ENCODE results near the gene BTF3.

The BTF3 gene

DNA sequence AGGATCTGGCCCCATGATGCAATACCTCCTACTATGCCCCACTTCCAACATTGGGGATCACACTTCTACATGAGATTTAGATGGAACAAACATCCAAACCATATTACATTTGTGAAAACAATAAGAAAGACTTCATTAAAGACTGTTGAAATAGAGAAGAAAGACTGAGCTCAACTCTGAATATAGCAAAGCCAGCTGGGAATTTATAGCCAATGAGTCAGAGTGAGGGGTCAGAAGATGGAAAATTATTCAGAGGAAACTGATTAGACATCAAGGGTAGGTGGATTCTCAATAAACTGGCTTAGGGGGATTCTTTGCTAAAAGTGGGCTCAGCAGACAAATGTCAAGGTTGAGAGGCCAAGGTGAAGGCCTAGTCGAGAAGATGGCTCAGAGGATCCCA lies 25.6 kb downstream of the BTF3 start:
- TF ChIP-seq CREB1 (IDR thresholded peaks at IDR 0.05; ENCODE audit: low read depth), result no peak
- no peak for TF ChIP-seq TEAD4 (IDR thresholded peaks at IDR 0.05)
- TF ChIP-seq ZBTB7A (IDR thresholded peaks at IDR 0.05; ENCODE audit: low read depth), result no peak
- TF ChIP-seq, protein P1, sequence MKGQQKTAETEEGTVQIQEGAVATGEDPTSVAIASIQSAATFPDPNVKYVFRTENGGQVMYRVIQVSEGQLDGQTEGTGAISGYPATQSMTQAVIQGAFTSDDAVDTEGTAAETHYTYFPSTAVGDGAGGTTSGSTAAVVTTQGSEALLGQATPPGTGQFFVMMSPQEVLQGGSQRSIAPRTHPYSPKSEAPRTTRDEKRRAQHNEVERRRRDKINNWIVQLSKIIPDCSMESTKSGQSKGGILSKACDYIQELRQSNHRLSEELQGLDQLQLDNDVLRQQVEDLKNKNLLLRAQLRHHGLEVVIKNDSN (IDR thresholded peaks at IDR 0.05), result no peak
- TF ChIP-seq RAD21 (IDR thresholded peaks at IDR 0.05; ENCODE audit: low read depth), result no peak
- TF ChIP-seq TAF1 (IDR thresholded peaks at IDR 0.05; ENCODE audit: low read depth), result no peak
- no peak for TF ChIP-seq TCF12 (IDR thresholded peaks at IDR 0.05; ENCODE audit: low read depth)
- TF ChIP-seq, protein P2, sequence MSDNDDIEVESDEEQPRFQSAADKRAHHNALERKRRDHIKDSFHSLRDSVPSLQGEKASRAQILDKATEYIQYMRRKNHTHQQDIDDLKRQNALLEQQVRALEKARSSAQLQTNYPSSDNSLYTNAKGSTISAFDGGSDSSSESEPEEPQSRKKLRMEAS (IDR thresholded peaks at IDR 0.05), result no peak
- TF ChIP-seq CEBPB (IDR thresholded peaks at IDR 0.05), result no peak
- TF ChIP-seq YY1 (IDR thresholded peaks at IDR 0.05; ENCODE audit: low read depth), result no peak
- TF ChIP-seq, protein P3, sequence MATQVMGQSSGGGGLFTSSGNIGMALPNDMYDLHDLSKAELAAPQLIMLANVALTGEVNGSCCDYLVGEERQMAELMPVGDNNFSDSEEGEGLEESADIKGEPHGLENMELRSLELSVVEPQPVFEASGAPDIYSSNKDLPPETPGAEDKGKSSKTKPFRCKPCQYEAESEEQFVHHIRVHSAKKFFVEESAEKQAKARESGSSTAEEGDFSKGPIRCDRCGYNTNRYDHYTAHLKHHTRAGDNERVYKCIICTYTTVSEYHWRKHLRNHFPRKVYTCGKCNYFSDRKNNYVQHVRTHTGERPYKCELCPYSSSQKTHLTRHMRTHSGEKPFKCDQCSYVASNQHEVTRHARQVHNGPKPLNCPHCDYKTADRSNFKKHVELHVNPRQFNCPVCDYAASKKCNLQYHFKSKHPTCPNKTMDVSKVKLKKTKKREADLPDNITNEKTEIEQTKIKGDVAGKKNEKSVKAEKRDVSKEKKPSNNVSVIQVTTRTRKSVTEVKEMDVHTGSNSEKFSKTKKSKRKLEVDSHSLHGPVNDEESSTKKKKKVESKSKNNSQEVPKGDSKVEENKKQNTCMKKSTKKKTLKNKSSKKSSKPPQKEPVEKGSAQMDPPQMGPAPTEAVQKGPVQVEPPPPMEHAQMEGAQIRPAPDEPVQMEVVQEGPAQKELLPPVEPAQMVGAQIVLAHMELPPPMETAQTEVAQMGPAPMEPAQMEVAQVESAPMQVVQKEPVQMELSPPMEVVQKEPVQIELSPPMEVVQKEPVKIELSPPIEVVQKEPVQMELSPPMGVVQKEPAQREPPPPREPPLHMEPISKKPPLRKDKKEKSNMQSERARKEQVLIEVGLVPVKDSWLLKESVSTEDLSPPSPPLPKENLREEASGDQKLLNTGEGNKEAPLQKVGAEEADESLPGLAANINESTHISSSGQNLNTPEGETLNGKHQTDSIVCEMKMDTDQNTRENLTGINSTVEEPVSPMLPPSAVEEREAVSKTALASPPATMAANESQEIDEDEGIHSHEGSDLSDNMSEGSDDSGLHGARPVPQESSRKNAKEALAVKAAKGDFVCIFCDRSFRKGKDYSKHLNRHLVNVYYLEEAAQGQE (IDR thresholded peaks at IDR 0.05; ENCODE audit: low read depth), result no peak

DNA sequence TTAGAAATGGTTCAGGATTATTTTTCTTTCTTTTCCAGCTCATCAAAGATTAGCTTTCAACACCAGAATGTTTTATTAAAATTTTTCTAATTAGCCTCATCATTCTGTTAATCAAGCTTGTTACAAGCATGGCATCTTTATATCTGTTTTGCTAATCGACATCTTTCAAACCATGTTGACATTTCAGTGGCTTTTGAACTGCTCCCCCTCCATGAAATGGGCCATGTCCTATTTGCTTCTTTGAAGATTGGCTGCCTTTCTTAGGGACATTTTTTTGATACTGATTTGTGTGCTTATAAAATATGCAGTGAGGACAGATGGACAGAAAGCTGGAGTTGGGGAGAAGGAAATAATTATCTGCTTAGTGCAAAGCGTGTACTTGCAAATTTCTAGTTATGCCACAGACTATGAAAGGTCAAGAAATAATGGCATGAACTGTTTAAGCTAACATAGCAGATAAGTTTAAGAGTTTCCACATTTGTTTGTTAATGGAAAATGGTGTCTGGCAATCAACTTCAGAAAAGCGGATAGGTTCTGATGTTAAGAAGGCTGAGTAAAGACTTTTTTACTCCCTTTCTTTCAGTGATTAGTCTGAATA lies 27.5 kb downstream of the BTF3 start:
- TF ChIP-seq TEAD4 (IDR thresholded peaks at IDR 0.05), result no peak
- no peak for TF ChIP-seq NFIC (IDR thresholded peaks at IDR 0.05)
- TF ChIP-seq RAD21 (IDR thresholded peaks at IDR 0.05; ENCODE audit: low read depth), result no peak
- no peak for TF ChIP-seq TAF1 (IDR thresholded peaks at IDR 0.05; ENCODE audit: low read depth)
- TF ChIP-seq, protein P3 (IDR thresholded peaks at IDR 0.05; ENCODE audit: low read depth), result no peak
- TF ChIP-seq CREB1 (IDR thresholded peaks at IDR 0.05; ENCODE audit: low read depth), result no peak

DNA sequence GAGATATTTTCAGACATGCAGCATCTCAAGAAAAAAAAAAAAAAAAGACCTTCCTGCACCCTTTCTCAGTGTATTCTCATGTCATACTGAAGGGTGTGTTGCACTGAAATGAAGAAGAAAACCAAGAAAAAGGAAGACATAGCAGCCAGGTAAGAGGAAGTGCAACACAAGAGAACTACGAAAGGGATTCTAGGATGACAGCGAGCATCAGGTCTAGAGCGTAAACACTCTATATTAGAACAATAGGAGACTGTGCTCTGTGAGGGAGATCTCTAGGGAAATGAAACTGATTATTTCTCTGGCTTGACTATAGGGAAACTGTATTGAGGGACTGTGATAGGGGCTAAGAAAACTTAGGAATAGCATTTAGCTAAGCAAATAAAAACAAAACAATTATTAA lies 30.0 kb downstream of the BTF3 start:
- TF ChIP-seq TCF12 (IDR thresholded peaks at IDR 0.05; ENCODE audit: low read depth) (no peak), RAD21 (IDR thresholded peaks at IDR 0.05; ENCODE audit: low read depth) (no peak), ZBTB7A (IDR thresholded peaks at IDR 0.05; ENCODE audit: low read depth) (no peak), CEBPB (IDR thresholded peaks at IDR 0.05) (no peak), NFIC (IDR thresholded peaks at IDR 0.05) (no peak), EGR1 (IDR thresholded peaks at IDR 0.05) (no peak), EP300 (IDR thresholded peaks at IDR 0.05; ENCODE audit: borderline replicate concordance) (no peak)

DNA sequence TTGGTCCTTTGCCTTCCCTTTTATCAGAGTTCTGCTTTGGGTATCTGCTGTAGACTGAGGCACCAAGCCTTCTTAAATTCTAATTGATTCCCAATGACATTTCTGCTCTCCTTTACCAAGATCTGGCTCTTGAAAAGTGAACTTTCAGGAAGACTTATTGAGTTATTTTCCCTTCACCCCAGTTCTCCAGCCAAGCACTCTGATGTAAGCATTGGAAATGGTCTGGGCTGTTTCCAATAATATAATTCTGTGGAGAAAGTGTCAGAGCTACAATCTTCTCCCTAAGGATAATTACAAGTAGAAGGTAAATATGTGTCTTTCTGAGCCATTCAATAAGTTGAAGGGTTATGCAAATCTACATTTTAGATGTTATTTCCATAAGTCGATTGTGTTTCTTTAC lies 30.8 kb downstream of the BTF3 start:
- TF ChIP-seq RAD21 (IDR thresholded peaks at IDR 0.05; ENCODE audit: low read depth) (no peak), YY1 (IDR thresholded peaks at IDR 0.05; ENCODE audit: low read depth) (no peak), NFIC (IDR thresholded peaks at IDR 0.05) (no peak), TEAD4 (IDR thresholded peaks at IDR 0.05) (no peak), TCF12 (IDR thresholded peaks at IDR 0.05; ENCODE audit: low read depth) (no peak), ZBTB7A (IDR thresholded peaks at IDR 0.05; ENCODE audit: low read depth) (no peak), CEBPB (IDR thresholded peaks at IDR 0.05) (no peak), EP300 (IDR thresholded peaks at IDR 0.05; ENCODE audit: borderline replicate concordance) (no peak), FOXM1 (IDR thresholded peaks at IDR 0.05; ENCODE audit: borderline replicate concordance, low read depth) (no peak), EGR1 (IDR thresholded peaks at IDR 0.05) (no peak), TAF1 (IDR thresholded peaks at IDR 0.05; ENCODE audit: low read depth) (no peak)
- TF ChIP-seq, protein P1 (IDR thresholded peaks at IDR 0.05), result no peak
- TF ChIP-seq, protein P3 (IDR thresholded peaks at IDR 0.05; ENCODE audit: low read depth), result no peak
- TF ChIP-seq, protein P2 (IDR thresholded peaks at IDR 0.05), result no peak

DNA sequence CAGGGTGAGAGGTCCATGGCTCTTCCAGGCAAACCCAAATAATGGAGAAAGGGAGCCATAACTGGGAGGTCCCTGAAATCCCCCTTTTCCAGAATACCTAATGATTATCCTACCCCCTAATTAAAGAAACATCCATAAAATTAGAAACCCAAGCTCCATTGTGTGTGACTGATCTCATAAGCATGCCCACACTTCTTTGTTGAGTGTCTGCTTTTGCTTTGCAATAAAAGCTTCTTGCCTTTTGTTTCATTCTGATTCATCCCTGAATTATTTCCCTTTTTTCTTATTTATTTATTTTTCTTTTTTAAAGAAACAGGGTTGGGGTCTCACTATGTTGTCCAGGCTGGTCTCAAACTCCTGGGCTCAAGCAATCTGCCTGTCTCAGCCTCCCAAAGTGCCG lies 33.1 kb downstream of the BTF3 start:
- TF ChIP-seq, protein P3 (IDR thresholded peaks at IDR 0.05; ENCODE audit: low read depth), result no peak
- TF ChIP-seq CEBPB (IDR thresholded peaks at IDR 0.05) (no peak), TEAD4 (IDR thresholded peaks at IDR 0.05) (no peak), EGR1 (IDR thresholded peaks at IDR 0.05) (no peak), ZBTB7A (IDR thresholded peaks at IDR 0.05; ENCODE audit: low read depth) (no peak), CREB1 (IDR thresholded peaks at IDR 0.05; ENCODE audit: low read depth) (no peak), TAF1 (IDR thresholded peaks at IDR 0.05; ENCODE audit: low read depth) (no peak), NFIC (IDR thresholded peaks at IDR 0.05) (no peak), RAD21 (IDR thresholded peaks at IDR 0.05; ENCODE audit: low read depth) (no peak), FOXM1 (IDR thresholded peaks at IDR 0.05; ENCODE audit: borderline replicate concordance, low read depth) (no peak), EP300 (IDR thresholded peaks at IDR 0.05; ENCODE audit: borderline replicate concordance) (no peak), YY1 (IDR thresholded peaks at IDR 0.05; ENCODE audit: low read depth) (no peak), TCF12 (IDR thresholded peaks at IDR 0.05; ENCODE audit: low read depth) (no peak)
- TF ChIP-seq, protein P1 (IDR thresholded peaks at IDR 0.05), result no peak
- TF ChIP-seq, protein P2 (IDR thresholded peaks at IDR 0.05), result no peak

All from Ishikawa (cell line).